Left lung (tissue), 10 donors: ENCODE measurements around the gene ADM2. TPM values are rescaled to one million over a fixed set of nuclear protein-coding genes. Genes with fewer than 3 reads are reported as not detected.
A peak's percentile ranks its signal among the peaks of the same experiment; 100 is the strongest.

ENCODE experiments used
- ATAC-seq: fragments of 200-7000 bp; cut with Tn5 transposase; one replicate; pipeline ENCODE4 v1.9.1; 2020; ENCODE audit warnings: moderate library complexity
- DNase-seq, 4 donors: peaks; one replicate each; pipeline ENCODE4 v3.0.0-alpha.2; 2013 to 2020
- H3K27ac ChIP-seq, 2 donors: fragments of 200-600 bp; sonication (generic) in 1 of 2; one replicate each; pipeline versions ENCODE4 v1.5.0 to v1.8.0; 2020 to 2021
- H3K27me3 ChIP-seq, 2 donors: fragments of 200-600 bp; sonication (generic) in 1 of 2; one replicate each; pipeline versions ENCODE4 v1.5.0 to v1.8.0; 2020 to 2021
- H3K36me3 ChIP-seq, 2 donors: fragments of 200-600 bp; sonication (generic) in 1 of 2; one replicate each; pipeline versions ENCODE4 v1.5.0 to v1.8.0; 2020 to 2021
- H3K4me1 ChIP-seq, 2 donors: fragments of 200-600 bp; one replicate each; pipeline ENCODE4 v1.8.0; 2021
- H3K4me3 ChIP-seq, 2 donors: fragments of 200-600 bp; sonication (generic) in 1 of 2; one replicate each; pipeline versions ENCODE4 v1.5.0 to v1.8.0; 2020 to 2021; ENCODE audit warnings: mild to moderate bottlenecking in 1 of 2
- H3K9me3 ChIP-seq, 2 donors: fragments of 200-600 bp; sonication (generic) in 1 of 2; one replicate each; pipeline versions ENCODE4 v1.5.0 to v1.8.0; 2020 to 2021
- intact Hi-C, 2 donors: fragments of 100-400 bp; cut with DNase I; formaldehyde crosslinking; loops; one replicate each; pipeline versions ENCODE4 v1.11.2 to v1.14.2; 2022
- polyA plus RNA-seq, 6 donors: library from polyadenylated mRNA; unstranded; fragments of 120-200 nt; gene quantifications; one replicate each; pipeline ENCODE4 v1.2.1, GENCODE V29; 2013; ENCODE audit not compliant: insufficient read length in 6 of 6
- total RNA-seq, 2 donors: library from RNA; stranded (reverse); fragmentation: NEBNext Ultra II Directional; extraction: Animal tissue kit (Norgen Biotek cat#: 25700); gene quantifications; one replicate each; pipeline ENCODE4 v1.2.1, GENCODE V29; 2021
- TF ChIP-seq, protein P1 (sequence below), 2 donors: fragments of 200-600 bp; sonication (generic) in 1 of 2; IDR thresholded peaks; one replicate each; pipeline versions ENCODE4 v1.5.0 to v1.8.0; 2021; ENCODE audit warnings: antibody characterized with exemption in 2 of 2
- donor health status: DM: no; HTN: yes; CAD: no.
- donor health status: DM: no; HTN: no; CAD: no.

Gene ADM2
- total and polyA plus RNA-seq, 8 donors, result 0.29 to 3.5 (median 0.65) TPM

DNA sequence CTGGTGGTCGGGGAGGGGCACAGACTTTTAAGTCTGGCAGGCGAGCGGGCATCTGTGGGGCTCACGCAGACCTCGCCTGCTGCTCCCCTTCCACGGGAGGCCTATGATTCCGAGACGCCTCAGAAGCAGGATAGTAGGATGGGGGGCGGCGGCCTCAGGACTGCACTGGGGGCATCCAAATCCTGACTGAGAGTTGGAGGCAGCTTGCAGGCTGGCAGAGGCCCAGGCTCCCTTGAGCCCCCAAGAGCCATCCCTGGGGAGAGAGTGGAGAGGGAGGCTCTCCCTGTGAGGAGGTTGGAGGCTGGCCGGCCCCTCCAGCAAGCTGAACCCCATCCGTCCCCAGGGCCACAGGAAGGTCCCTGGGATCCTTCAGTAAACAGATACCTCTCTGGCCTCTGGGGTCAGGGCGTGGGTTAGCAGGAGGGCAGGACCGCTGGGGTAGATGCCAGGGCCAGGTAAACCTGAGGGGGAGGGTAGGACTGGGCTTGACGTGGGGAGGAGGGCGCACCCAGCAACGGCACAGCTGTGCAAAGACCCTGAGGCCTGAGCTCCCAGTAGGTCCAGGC, 39.8 kb upstream of the ADM2 start:
- peak in 1 of 4 donors; percentile 60 for DNase-seq
- peaks cover 0 to 96% of the 10 kb centered on the region in 2 donors for H3K36me3 ChIP-seq
- intact Hi-C loops, result no loop called here

DNA sequence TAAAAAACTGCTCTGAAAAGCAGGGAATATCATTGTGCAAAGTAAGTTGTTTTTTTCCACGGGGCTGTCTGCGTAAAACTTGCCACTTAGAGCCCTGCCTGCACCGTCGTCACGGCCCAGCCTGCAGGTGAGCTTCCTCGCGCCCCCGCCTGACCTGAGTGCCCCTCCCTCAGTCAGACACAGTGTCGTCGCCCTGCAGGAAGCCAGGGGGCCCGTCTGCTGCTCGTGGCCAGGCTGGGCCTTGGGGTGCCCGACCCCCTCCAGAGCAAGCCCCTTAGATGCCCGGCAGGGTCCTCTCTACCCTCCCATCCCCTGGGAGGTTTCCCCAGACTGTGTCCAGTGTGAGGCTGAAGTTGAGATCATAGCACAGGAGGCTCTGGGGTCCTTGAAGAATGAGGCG, 38.1 kb upstream of the ADM2 start:
- H3K9me3 ChIP-seq, result no peaks in the 10 kb centered on the region
- H3K4me1 ChIP-seq, result peaks cover 8 to 18% of the 10 kb centered on the region in 2 donors
- intact Hi-C loops, result no loop called here
- peak overlapping the region; percentile 59 to 75 for H3K27ac ChIP-seq
- no peak overlapping the region for H3K4me3 ChIP-seq
- TF ChIP-seq, protein P1, sequence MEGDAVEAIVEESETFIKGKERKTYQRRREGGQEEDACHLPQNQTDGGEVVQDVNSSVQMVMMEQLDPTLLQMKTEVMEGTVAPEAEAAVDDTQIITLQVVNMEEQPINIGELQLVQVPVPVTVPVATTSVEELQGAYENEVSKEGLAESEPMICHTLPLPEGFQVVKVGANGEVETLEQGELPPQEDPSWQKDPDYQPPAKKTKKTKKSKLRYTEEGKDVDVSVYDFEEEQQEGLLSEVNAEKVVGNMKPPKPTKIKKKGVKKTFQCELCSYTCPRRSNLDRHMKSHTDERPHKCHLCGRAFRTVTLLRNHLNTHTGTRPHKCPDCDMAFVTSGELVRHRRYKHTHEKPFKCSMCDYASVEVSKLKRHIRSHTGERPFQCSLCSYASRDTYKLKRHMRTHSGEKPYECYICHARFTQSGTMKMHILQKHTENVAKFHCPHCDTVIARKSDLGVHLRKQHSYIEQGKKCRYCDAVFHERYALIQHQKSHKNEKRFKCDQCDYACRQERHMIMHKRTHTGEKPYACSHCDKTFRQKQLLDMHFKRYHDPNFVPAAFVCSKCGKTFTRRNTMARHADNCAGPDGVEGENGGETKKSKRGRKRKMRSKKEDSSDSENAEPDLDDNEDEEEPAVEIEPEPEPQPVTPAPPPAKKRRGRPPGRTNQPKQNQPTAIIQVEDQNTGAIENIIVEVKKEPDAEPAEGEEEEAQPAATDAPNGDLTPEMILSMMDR (IDR thresholded peaks at IDR 0.05), result no peak
- H3K36me3 ChIP-seq, result peaks cover 0 to 96% of the 10 kb centered on the region in 2 donors
- ATAC-seq, result no peak
- H3K27me3 ChIP-seq, result no peaks in the 10 kb centered on the region
- peak in 1 of 4 donors; percentile 77 for DNase-seq

More for the DNA sequence above, 39.8 kb upstream of the ADM2 start:
- ATAC-seq, result no peak
- H3K4me1 ChIP-seq, result peaks cover 8 to 18% of the 10 kb centered on the region in 2 donors
- H3K27me3 ChIP-seq, result no peaks in the 10 kb centered on the region
- H3K27ac ChIP-seq, result no peak overlapping the region
- H3K4me3 ChIP-seq, result no peak overlapping the region
- TF ChIP-seq, protein P1 (IDR thresholded peaks at IDR 0.05), result no peak
- no peaks in the 10 kb centered on the region for H3K9me3 ChIP-seq

DNA sequence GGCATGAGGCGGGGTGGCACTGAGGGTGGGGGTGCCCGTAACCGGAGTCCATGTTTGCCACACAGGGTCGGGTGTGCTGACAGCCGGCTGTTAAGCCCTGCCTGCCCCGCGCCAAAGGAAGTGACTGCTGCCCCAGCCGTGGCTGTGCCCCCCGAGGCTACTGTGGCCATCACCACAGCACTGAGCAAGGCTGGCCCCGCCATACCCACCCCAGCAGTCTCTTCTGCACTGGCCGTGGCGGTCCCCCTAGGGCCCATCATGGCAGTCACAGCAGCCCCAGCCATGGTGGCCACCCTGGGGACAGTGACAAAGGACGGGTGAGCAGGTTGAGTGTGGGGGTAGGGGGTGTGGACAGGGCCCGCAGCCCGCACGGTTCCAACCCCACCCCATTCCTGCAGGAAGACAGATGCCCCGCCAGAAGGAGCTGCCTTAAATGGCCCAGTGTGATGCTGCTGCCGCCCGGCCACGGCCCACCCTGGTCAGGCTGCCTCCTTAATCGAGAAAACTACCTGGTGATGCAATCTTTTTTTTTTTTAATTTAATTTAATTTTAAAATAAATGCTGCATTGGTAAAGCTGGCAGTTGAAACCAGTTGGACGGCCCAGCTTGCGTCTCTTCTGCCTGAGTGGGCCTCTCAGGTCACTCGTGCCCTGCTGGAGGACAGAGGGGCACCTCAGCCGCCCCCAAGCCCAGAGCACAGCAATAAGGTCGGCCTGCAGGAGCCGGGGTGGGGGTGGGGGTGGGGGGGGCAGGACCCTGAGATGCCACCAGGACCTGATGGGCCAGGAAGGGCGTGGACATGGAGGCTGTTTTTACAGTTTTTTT, 37.3 kb upstream of the ADM2 start:
- ATAC-seq (peak; percentile 7), DNase-seq (peak in 2 of 4 donors; percentile 41 to 77)
- H3K4me3 ChIP-seq, result no peak overlapping the region
- H3K27me3 ChIP-seq, result no peaks in the 10 kb centered on the region
- intact Hi-C loops, result no loop called here
- H3K36me3 ChIP-seq, result peaks cover 0 to 96% of the 10 kb centered on the region in 2 donors
- peak overlapping the region; percentile 59 to 75 for H3K27ac ChIP-seq
- H3K9me3 ChIP-seq, result no peaks in the 10 kb centered on the region
- peaks cover 8 to 18% of the 10 kb centered on the region in 2 donors for H3K4me1 ChIP-seq
- TF ChIP-seq, protein P1 (IDR thresholded peaks at IDR 0.05), result no peak

DNA sequence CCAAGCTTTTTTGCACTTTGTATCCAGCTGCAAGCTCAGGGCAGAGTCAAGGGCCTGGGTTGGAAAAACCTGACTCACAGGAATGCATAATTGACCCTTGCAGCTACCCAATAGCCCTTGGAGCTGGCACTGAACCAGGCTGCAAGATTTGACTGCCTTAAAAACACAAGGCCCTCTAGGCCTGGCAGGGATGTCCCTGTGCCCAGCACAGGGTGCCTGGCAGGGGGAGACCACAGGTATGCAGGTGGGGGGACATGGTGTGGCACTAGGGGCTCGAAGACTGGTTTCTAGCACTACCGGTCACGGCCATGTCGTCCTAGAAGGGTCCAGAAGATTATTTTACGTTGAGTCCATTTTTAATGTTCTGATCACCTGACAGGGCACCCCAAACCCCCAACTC, 36.7 kb upstream of the ADM2 start:
- ATAC-seq, result peak; percentile 67
- intact Hi-C loops, result no loop called here
- Histone ChIP-seq H3K27ac (peak overlapping the region; percentile 59 to 75), H3K36me3 (peaks cover 0 to 93% of the 10 kb centered on the region in 2 donors), H3K9me3 (no peaks in the 10 kb centered on the region), H3K4me1 (peaks cover 8 to 18% of the 10 kb centered on the region in 2 donors), H3K4me3 (no peak overlapping the region), H3K27me3 (no peaks in the 10 kb centered on the region)
- DNase-seq, result peak in 3 of 4 donors; percentile 29 to 82 (median 71)
- TF ChIP-seq, protein P1 (IDR thresholded peaks at IDR 0.05), result no peak
